Stimulated activated CD8-positive, alpha-beta memory T cell treated with anti-CD3 and anti-CD28 coated beads, Interleukin-12 subunit alpha, Interleukin-12 subunit beta, amount 100 ng/mL, for 1 hour (primary cell): ENCODE results near the gene CCSER1.
"Not testable (repeated sequence)": the region's sequence is repeated elsewhere in the genome, so short reads cannot be mapped to it uniquely, and the experiment has no call there.

ENCODE experiments used
- DNase-seq: peaks from one replicate; pipeline ENCODE4 v3.0.0-alpha.2; 2020; ENCODE audit warnings: low read depth

Gene CCSER1

GRCh38 chr4:90445380-90445779 is 318.2 kb downstream of the CCSER1 start:
- DNase-seq = no peak

DNA sequence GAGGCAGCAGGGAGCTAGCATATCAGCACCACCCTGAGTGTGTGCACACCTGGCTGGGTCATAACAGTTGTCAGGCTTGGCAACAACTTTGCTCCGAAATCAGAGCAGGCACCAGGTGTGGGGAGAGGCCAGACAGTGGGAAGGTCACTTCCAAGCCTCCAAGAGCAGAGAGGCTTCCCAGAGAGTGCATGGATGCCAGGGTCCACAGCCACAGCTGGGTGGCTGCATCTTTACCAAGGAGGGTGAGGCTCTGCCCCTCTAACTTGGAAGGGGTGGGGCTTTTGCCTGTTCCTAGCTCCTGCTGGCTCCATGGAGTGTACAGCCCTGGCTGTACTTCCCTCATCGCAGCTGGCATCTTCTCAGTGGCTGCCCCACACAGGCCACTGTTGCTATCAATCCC is 322.4 kb downstream of the CCSER1 start:
- no peak for DNase-seq

- no peak for DNase-seq
Observed at GRCh38 chr4:90456891-90457290, 329.7 kb downstream of the CCSER1 start.

GRCh38 chr4:90457817-90458216 is 330.6 kb downstream of the CCSER1 start:
- no peak for DNase-seq

- DNase-seq = no peak
Observed at GRCh38 chr4:90458576-90458975, 331.4 kb downstream of the CCSER1 start.

- DNase-seq = no peak
Observed at GRCh38 chr4:90474484-90474883, 347.3 kb downstream of the CCSER1 start.

DNA sequence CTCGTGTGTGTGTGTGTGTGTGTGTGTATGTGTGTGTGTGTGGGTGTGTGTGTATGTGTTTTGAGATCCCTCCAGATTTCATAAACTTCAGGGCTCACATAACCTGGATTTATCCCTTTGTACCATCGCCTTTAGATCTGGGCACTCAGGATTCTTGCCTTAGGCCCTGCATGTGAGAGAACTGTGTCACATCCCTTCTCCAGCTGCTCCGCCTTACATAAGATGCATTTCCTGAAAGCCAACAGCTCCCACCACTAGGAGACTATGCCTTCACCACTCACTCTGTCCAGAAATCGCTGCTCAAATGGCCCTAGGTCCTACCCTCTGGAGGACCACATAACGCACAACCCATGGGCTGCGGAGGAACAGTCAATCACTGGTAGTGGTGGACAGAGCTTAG is 348.8 kb downstream of the CCSER1 start:
- DNase-seq = no peak

GRCh38 chr4:90476586-90476985 is 349.4 kb downstream of the CCSER1 start:
- DNase-seq = no peak

DNA sequence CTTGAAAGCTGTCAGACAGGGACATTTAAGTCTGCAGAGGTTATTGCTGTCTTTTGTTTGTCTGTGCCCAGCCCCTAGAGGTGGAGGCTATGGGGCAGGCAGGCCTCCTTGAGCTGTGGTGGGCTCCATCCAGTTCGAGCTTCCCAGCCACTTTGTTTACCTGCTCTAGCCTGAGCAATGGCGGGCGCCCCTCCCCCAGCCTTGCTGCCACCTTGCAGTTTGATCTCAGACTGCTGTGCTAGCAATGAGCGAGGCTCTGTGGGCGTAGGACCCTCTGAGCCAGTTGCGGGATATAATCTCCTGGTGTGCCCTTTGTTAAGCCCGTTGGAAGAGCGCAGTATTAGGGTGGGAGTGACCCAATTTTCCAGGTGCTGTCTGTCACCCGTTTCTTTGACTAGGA is 357.7 kb downstream of the CCSER1 start:
- DNase-seq = not testable (repeated sequence)

- no peak for DNase-seq
Observed at GRCh38 chr4:90486346-90486745, 359.2 kb downstream of the CCSER1 start.

- no peak for DNase-seq
Observed at GRCh38 chr4:90495211-90495610, 368.0 kb downstream of the CCSER1 start.

- DNase-seq = no peak
Observed at GRCh38 chr4:90495936-90496335, 368.7 kb downstream of the CCSER1 start.

DNA sequence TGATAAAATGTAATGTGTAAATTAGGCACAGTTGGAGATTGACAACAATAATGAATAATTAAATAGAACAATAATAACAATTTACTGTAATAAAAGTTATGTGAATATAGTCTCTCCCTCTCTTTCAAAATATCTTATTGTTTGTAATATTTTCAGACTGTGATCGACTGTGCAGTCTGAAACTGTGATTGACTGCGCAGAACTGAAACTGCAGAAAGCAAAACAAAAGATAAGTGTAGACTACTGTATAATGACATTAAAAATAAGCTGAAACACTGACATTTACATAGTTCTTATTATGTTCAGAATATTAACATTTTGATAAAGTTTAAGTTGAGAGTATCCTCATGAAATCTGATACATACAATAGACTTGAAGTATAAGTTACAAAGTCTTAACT is 371.0 kb downstream of the CCSER1 start:
- DNase-seq = no peak

DNA sequence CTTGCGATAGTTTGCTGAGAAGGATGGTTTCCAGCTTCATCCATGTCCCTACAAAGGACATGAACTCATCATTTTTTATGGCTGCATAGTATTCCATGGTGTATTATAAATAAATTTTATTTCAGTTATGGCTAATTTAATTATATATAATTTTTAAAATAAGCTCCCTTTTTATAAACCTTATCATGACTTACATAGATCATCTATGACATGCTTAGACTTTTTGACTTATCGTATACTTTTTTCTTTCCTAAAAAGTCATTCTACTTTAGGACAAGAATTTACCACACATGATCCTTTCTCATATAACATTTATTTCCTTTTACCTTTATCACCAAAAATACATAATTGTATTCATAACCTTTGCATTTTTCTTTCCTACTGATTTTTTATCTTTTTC is 376.5 kb downstream of the CCSER1 start:
- no peak for DNase-seq

DNA sequence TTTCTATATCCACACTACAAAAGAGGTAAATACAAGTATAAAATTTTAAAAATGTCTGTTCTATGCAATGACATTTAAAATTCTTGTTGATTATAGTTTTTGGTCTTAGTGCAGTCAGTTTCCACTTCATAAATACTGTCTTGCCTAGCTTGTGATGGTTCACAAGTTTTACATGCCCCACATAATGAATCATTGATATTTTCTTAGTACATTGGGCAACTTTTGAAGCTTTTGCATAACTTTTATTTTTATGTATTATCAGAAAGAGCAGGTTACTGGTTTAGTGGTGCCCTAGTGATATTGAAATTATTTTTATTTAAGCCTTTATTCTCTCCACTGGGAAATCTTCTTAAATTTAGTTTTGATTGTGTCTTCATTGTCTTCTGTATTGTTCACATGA is 388.0 kb downstream of the CCSER1 start:
- no peak for DNase-seq

DNA sequence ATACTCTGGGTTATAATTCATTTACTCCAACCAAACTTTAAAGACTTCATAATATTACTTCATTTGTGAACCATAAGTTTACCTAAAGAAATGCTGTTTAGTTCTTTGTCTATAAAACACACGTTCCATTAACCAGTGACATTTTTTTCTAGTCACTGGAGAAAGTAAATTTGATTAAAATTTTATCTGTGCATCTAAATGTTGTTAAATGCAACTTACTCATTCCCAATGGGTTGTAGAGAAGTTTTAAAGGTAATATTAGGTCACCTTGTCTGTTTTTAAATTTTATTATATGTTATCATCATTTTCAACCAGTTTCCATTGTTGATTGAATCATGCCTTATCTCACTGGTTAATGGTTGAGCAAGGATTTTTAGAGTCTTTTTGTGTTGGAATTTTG is 401.4 kb downstream of the CCSER1 start:
- no peak for DNase-seq

DNA sequence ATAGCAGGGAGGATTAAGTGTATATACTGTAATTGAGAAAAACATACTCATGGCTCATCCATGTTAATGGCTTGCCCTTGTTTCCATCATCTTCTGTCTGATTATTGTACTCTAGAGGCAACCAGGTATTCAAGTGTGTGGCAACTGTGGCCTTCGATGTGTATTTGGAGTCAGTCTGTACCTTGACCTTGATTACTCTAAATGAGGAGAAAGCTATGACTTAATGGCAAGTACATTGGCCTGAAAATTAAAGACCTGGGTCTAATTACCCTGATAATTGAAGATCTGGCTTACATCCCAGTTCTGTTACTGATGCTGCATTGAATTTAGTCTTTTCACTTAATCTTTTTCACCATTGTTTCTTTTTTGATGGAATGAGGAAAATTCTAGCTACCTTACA is 409.2 kb downstream of the CCSER1 start:
- no peak for DNase-seq

DNA sequence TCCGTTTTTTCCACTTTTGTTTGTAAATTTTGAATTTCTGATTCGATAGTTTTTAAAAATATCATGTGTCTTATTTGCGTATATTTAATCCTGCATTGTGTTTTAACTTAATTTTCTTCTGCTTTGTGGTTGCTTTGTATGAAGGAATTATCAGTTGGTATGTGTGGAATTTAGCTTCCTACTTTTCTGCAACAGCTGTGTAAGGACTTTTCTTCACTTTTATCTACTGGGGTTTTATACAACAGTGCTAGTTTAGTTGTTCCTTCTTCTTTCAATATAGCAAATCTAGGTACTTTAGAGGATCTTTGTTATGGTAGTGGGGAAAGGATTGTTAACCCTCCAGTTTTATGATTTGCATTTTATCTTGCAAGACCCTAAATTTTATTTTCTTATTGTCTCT is 410.3 kb downstream of the CCSER1 start:
- no peak for DNase-seq

- no peak for DNase-seq
Observed at GRCh38 chr4:90540536-90540935, 413.3 kb downstream of the CCSER1 start.

- DNase-seq = no peak
Observed at GRCh38 chr4:90542216-90542615, 415.0 kb downstream of the CCSER1 start.

DNA sequence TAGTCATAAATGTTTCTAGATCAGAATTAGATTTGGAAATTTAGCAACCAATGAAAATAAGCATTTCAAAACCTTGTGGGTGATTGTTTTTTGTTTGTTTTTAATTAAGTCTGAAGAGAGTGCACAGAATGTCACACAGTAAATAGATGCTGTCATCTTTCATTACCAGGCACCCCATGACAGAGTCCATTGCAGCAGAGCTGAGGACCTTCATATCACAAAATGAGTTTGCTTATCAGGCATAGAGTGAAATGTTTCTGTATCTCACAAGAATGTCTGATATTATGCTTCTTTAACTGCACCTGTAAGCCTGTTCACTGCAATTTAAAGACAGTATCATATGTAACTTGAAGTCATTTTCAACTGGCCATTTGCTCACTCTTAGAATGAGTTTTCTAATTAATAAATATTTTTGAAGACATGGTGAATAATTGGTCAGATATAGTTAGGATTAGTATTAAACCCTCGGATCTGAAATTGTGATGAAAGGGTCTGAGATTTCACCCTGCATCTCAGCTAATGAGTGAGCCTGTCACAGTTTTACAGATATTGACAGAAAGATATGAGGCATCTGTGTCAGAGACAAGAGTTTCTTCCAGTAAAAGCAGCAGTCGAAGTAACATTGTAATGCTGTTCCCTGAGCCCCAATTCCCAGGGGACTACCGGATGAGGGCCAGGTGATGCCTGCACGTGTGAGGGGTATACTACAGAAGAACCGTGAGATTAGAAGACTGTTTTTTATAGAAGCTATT is 416.4 kb downstream of the CCSER1 start:
- DNase-seq = no peak

- DNase-seq = no peak
Observed at GRCh38 chr4:90544532-90545045, 417.4 kb downstream of the CCSER1 start.

- DNase-seq = no peak
Observed at GRCh38 chr4:90545380-90545779, 418.2 kb downstream of the CCSER1 start.

- DNase-seq = no peak
Observed at GRCh38 chr4:90546114-90546513, 418.9 kb downstream of the CCSER1 start.
